ENCODE results near the gene RFLNA.

GRCh38 chr12:124294780-124295341, at the start of gene RFLNA:
- TF ChIP-seq POLR2A (IDR thresholded peaks at IDR 0.05; ENCODE audit: low read length) = no peak
- no peak for TF ChIP-seq GATA1 (IDR thresholded peaks at IDR 0.05; ENCODE audit: low read depth, low read length)

Measured in erythroblast (primary cell).